MM.1S (cell line): ENCODE data around the gene FARS2.

Experiments used
- EZH2 ChIP-seq: fragments of 300-600 bp; sonication (generic); optimal IDR thresholded peaks from 2 replicates; pipeline ENCODE3; 2017; ENCODE audit warnings: low read depth, mild to moderate bottlenecking, antibody characterized with exemption, low read length, mixed read lengths
- TF ChIP-seq, protein P1 (sequence below): fragments of 300-600 bp; sonication (generic); IDR thresholded peaks from 2 replicates; pipeline ENCODE4 v1.5.1; 2016; ENCODE audit warnings: antibody characterized with exemption, low read length, mixed read lengths

DNA sequence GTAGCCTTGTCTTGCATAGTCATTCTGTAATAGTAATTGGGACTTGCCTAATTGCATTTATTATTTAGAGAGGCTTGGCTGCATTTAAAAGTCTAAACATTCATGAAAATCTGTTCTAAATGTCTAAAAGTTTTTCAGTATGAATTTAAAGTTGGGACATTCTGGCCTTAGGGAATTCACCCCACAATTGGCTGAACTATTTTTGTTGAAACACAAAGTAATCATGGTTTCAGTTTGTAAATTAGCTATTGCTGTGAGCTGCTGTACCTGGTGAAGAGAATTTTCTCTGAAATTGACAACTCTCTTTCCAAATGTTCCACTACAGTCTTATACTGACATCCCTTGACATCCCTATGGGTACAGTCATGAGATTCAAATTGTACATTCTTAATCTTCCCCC, 253.0 kb downstream of the FARS2 start:
- TF ChIP-seq, protein P1, sequence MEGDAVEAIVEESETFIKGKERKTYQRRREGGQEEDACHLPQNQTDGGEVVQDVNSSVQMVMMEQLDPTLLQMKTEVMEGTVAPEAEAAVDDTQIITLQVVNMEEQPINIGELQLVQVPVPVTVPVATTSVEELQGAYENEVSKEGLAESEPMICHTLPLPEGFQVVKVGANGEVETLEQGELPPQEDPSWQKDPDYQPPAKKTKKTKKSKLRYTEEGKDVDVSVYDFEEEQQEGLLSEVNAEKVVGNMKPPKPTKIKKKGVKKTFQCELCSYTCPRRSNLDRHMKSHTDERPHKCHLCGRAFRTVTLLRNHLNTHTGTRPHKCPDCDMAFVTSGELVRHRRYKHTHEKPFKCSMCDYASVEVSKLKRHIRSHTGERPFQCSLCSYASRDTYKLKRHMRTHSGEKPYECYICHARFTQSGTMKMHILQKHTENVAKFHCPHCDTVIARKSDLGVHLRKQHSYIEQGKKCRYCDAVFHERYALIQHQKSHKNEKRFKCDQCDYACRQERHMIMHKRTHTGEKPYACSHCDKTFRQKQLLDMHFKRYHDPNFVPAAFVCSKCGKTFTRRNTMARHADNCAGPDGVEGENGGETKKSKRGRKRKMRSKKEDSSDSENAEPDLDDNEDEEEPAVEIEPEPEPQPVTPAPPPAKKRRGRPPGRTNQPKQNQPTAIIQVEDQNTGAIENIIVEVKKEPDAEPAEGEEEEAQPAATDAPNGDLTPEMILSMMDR, result no peak
- TF ChIP-seq EZH2, result no peak
